ENCODE results near the gene RUNDC3A.

- TF ChIP-seq POLR2AphosphoS5 (IDR thresholded peaks at IDR 0.05) (no peak), POLR2A (IDR thresholded peaks at IDR 0.05; ENCODE audit: low read depth) (no peak)
- TF ChIP-seq, protein P1, sequence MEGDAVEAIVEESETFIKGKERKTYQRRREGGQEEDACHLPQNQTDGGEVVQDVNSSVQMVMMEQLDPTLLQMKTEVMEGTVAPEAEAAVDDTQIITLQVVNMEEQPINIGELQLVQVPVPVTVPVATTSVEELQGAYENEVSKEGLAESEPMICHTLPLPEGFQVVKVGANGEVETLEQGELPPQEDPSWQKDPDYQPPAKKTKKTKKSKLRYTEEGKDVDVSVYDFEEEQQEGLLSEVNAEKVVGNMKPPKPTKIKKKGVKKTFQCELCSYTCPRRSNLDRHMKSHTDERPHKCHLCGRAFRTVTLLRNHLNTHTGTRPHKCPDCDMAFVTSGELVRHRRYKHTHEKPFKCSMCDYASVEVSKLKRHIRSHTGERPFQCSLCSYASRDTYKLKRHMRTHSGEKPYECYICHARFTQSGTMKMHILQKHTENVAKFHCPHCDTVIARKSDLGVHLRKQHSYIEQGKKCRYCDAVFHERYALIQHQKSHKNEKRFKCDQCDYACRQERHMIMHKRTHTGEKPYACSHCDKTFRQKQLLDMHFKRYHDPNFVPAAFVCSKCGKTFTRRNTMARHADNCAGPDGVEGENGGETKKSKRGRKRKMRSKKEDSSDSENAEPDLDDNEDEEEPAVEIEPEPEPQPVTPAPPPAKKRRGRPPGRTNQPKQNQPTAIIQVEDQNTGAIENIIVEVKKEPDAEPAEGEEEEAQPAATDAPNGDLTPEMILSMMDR (IDR thresholded peaks at IDR 0.05), result no peak
Observed at GRCh38 chr17:44343510-44344209, 35.3 kb downstream of the RUNDC3A start.
